Endothelial cell of umbilical vein (primary cell): ENCODE data around the gene TBC1D3I. TPM values are rescaled to one million over a fixed set of nuclear protein-coding genes. Genes with fewer than 3 reads are reported as not detected.
"Not testable (repeated sequence)": the region's sequence is repeated elsewhere in the genome, so short reads cannot be mapped to it uniquely, and the experiment has no call there.

Experiments used
- BruUV-seq: library from RNA; stranded (reverse); fragments of 400-500 nt; replicated peaks from 2 replicates; lab custom pipeline; 2021; lab: Mats Ljungman, UMichigan
- CTCF ChIA-PET: fragments of 300-600, 350-600 bp; sonication (Branson Sonifier 250); formaldehyde crosslinking; loops from one replicate; lab custom pipeline; 2021; ENCODE audit warnings: antibody characterized with exemption, inconsistent platforms; lab: Charles Lee
- POLR2A ChIA-PET: fragments of 300-600, 350-600 bp; sonication (Branson Sonifier 250); formaldehyde crosslinking; loops from one replicate; lab custom pipeline; 2021; ENCODE audit warnings: antibody characterized with exemption, inconsistent platforms; lab: Charles Lee
- DNase-seq: peaks from one replicate; pipeline ENCODE4 v3.0.0-alpha.2; 2011; ENCODE audit warnings: low read depth, low spot score
- FAIRE-seq: peaks from 2 replicates; lab custom pipeline; 2011; peaks lifted over from hg19 to GRCh38; lab: Jason Lieb, UNC
- H2AFZ ChIP-seq: 2 replicates; pipeline ENCODE4 v1.6.0; 2012; ENCODE audit warnings: low read depth, low read length, control low read depth, inconsistent platforms
- H3K27ac ChIP-seq: 2 replicates; pipeline ENCODE4 v1.5.1; 2011; ENCODE audit warnings: low read depth, mild to moderate bottlenecking, control low read depth, low read length, moderate library complexity; ENCODE audit not compliant: insufficient read depth
- H3K27me3 ChIP-seq, 2 experiments: 2 replicates each; pipeline versions ENCODE4 v1.6.0 to v1.6.1; 2011; ENCODE audit warnings: low read length in 2 of 2, mixed read lengths in 1 of 2; ENCODE audit not compliant: control insufficient read depth in 2 of 2, insufficient read depth in 2 of 2
- H3K36me3 ChIP-seq, 2 experiments: 2 replicates in 1 of 2; 3 replicates in 1 of 2; pipeline ENCODE4 v1.5.1; 2011; ENCODE audit warnings: low read length in 2 of 2, mild to moderate bottlenecking in 1 of 2, moderate library complexity in 1 of 2; ENCODE audit not compliant: control insufficient read depth in 2 of 2, insufficient read depth in 2 of 2; ENCODE audit errors: extremely low read depth in 1 of 2
- H3K4me1 ChIP-seq: 3 replicates; pipeline ENCODE4 v1.5.1; 2011; ENCODE audit warnings: mild to moderate bottlenecking, low read length; ENCODE audit not compliant: control insufficient read depth, insufficient read depth; ENCODE audit errors: extremely low read depth
- H3K4me2 ChIP-seq: 2 replicates; pipeline ENCODE4 v1.6.1; 2011; ENCODE audit warnings: low read length, control low read depth, mixed read lengths; ENCODE audit not compliant: insufficient read depth
- H3K4me3 ChIP-seq, 3 experiments: fragments of 200-600 bp in 1 of 3; sonication (generic), shearing (Covaris generic) in 1 of 3; replicated peaks in 1 of 3; 2 replicates each; pipeline ENCODE4 v1.5.1; 2011 to 2016; ENCODE audit warnings: control low read depth in 3 of 3, low read length in 3 of 3, mild to moderate bottlenecking in 2 of 3, inconsistent platforms in 1 of 3, low read depth in 1 of 3, moderate library complexity in 1 of 3; ENCODE audit not compliant: insufficient read depth in 1 of 3
- H3K79me2 ChIP-seq: 2 replicates; pipeline ENCODE4 v1.6.0; 2012; ENCODE audit warnings: low read length, inconsistent platforms; ENCODE audit not compliant: control insufficient read depth, insufficient read depth
- H3K9ac ChIP-seq: replicated peaks from 2 replicates; pipeline ENCODE3; 2011; ENCODE audit warnings: low read length, control low read depth; ENCODE audit not compliant: insufficient read depth; ENCODE audit errors: extremely low read depth
- H3K9me1 ChIP-seq: replicated peaks from 3 replicates; pipeline ENCODE4 v1.6.0; 2011; ENCODE audit warnings: mild to moderate bottlenecking, low read length; ENCODE audit not compliant: control insufficient read depth, insufficient read depth; ENCODE audit errors: extremely low read depth
- H3K9me3 ChIP-seq: replicated peaks from 2 replicates; pipeline ENCODE4 v1.5.1; 2012; ENCODE audit warnings: low read length, inconsistent platforms; ENCODE audit not compliant: control insufficient read depth, insufficient read depth
- H4K20me1 ChIP-seq: replicated peaks from 2 replicates; pipeline ENCODE3; 2011; ENCODE audit warnings: mild to moderate bottlenecking, low read length; ENCODE audit not compliant: control insufficient read depth, insufficient read depth; ENCODE audit errors: extremely low read depth
- CTCF ChIP-seq, 2 donors: IDR thresholded peaks; 1 replicate in 1 of 2; 2 replicates in 1 of 2; pipeline ENCODE4 v1.5.1; 2011; ENCODE audit warnings: low read length in 2 of 2, mild to moderate bottlenecking in 2 of 2, moderate library complexity in 2 of 2, control low read depth in 1 of 2, inconsistent platforms in 1 of 2, low read depth in 1 of 2; ENCODE audit not compliant: insufficient read depth in 1 of 2; ENCODE audit errors: extremely low read depth in 1 of 2
- EZH2 ChIP-seq: IDR thresholded peaks from 2 replicates; pipeline ENCODE4 v1.6.1; 2012; ENCODE audit warnings: borderline replicate concordance, low read depth, mild to moderate bottlenecking, moderate library complexity, low read length, inconsistent platforms; ENCODE audit not compliant: severe bottlenecking
- FOS ChIP-seq: IDR thresholded peaks from 2 replicates; pipeline ENCODE4 v1.6.1; 2011; ENCODE audit warnings: mild to moderate bottlenecking, low read length, moderate library complexity, borderline replicate concordance; ENCODE audit not compliant: insufficient read depth
- GATA2 ChIP-seq: IDR thresholded peaks from 2 replicates; pipeline ENCODE4 v1.7.0; 2011; ENCODE audit warnings: low read depth, mild to moderate bottlenecking, moderate library complexity, mixed read lengths, low read length; ENCODE audit not compliant: insufficient read length, insufficient read depth
- JUN ChIP-seq: IDR thresholded peaks from 2 replicates; pipeline ENCODE4 v1.6.1; 2011; ENCODE audit warnings: borderline replicate concordance, low read depth; ENCODE audit not compliant: insufficient read length, insufficient read depth
- MAX ChIP-seq: IDR thresholded peaks from 2 replicates; pipeline ENCODE4 v1.6.1; 2011; ENCODE audit not compliant: insufficient read depth, insufficient read length
- MYC ChIP-seq: IDR thresholded peaks from one replicate; pipeline ENCODE4 v1.6.1; 2011; ENCODE audit warnings: mild to moderate bottlenecking, low read depth, low read length
- POLR2A ChIP-seq: IDR thresholded peaks from 2 replicates; pipeline ENCODE4 v1.6.1; 2012; ENCODE audit warnings: low read depth, mild to moderate bottlenecking, control low read depth, low read length
- POLR2AphosphoS5 ChIP-seq: IDR thresholded peaks from 2 replicates; pipeline ENCODE4 v1.6.1; 2012; ENCODE audit warnings: low read depth, mild to moderate bottlenecking, control low read depth, low read length, moderate library complexity; ENCODE audit not compliant: insufficient read depth
- dilution Hi-C: fragments of 300-500 bp; cut with MboI; formaldehyde crosslinking; loops from one replicate; pipeline ENCODE4 v1.15.0; 2019; ENCODE audit warnings: low sequenced_read_pairs; ENCODE audit not compliant: extremely low pct_ligation_motif_present
- intact Hi-C: fragments of 100-400 bp; cut with micrococcal nuclease; formaldehyde crosslinking; loops from one replicate; pipeline ENCODE4 v1.10.0; 2022
- polyA plus RNA-seq, 4 experiments: library from polyadenylated mRNA; depleted of rRNA in 3 of 4; stranded (reverse) in 3 of 4; unstranded in 1 of 4; fragments of >200 nt; gene quantifications; 2 replicates each; pipeline versions ENCODE4 v1.2.1 to v1.2.3, GENCODE V29; 2011 to 2012; ENCODE audit warnings: missing spikeins in 1 of 4
- total RNA-seq: library from RNA; stranded (reverse); gene quantifications from 2 replicates; pipeline ENCODE4 v1.2.3, GENCODE V29; 2021

TBC1D3I gene
- total and polyA plus RNA-seq, 2 donors (not counting 3 experiments of a cell fraction or from before 2014, with no cell fraction given), result 0.26 to 0.60 TPM

DNA sequence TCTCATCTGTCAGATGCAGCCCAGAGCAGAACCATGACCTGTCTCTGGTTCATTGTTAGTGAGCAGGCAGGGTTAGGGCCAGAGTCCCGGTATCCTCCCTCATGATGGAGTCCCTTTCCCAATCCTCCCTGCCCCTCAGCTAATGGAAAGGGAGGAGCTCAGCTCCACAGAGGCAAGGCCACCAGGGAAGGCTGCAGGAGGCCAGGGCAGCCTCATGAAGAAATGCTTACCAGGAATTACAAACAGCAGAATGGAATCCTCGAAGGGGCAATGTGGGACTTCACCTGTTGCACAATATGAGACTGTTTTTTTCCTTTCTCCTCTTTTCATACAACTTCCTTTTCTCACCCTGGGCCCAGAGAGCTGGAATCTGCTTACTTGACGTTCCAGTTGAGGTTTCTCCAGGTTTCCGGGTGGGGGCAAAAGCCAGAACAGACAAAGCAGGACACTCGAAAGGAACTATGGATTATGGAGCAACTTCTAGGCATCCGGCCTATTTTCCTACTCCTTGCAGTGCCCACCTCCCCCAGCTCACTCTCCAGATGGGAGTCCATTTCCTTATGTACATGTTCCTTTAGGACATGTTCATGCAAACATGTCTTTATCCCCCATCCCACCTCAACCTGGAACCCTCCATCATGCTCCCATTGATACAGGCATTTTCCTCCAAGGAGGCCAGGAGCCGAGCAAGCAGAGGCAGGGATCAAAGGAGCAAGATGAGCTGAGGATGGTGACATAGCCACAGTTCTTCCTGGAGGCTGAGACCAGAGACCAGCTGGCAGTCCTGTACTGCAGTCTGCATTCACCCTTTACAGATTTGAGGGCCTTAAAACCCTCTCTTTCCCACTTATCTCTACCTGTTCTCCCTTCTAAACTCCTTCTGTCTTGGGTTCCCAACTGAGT lies 48.7 kb downstream of the TBC1D3I start:
- POLR2A ChIA-PET, H4K20me1 ChIP-seq, H3K9me1 ChIP-seq, H2AFZ ChIP-seq, dilution Hi-C loops, H3K9me3 ChIP-seq, BruUV-seq, H3K4me3 ChIP-seq, H3K9ac ChIP-seq, H3K4me1 ChIP-seq, H3K27me3 ChIP-seq, H3K79me2 ChIP-seq, intact Hi-C loops, DNase-seq, H3K27ac ChIP-seq, H3K4me2 ChIP-seq, CTCF ChIA-PET, FAIRE-seq, H3K36me3 ChIP-seq: not testable (repeated sequence)

DNA sequence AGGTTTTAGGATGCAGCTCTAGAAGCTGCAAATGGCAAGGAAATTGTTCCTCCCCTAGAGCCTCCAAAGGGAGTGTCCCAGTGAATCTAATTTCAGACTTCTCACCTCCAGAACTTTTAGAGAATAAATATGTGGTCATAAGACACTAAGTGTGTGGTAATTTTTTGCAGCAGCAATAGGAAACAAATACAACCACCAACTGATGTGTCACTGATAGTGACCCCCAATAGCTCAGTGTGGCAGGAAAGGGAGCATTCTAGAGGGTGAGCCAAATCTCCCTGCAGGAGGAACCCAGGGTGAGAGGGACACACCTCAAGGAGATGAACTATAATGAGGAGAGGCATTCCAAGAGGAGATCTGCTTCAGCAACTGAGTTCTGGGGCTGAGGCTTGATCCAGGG lies 49.5 kb downstream of the TBC1D3I start:
- intact Hi-C loops, result no loop called here
- ChIA-PET POLR2A (no interaction called here), CTCF (no interaction called here)
- BruUV-seq, result no TSS peak
- Histone ChIP-seq H3K4me2 (no peak overlapping the region), H3K4me1 (no peaks in the 10 kb centered on the region), H3K4me3 (no peak overlapping the region), H3K79me2 (no peaks in the 10 kb centered on the region), H3K9me1 (no peaks in the 10 kb centered on the region), H3K27ac (no peak overlapping the region), H3K36me3 (no peaks in the 10 kb centered on the region), H3K27me3 (no peaks in the 10 kb centered on the region), H2AFZ (no peak overlapping the region), H4K20me1 (no peaks in the 10 kb centered on the region), H3K9ac (no peak overlapping the region), H3K9me3 (no peaks in the 10 kb centered on the region)
- no peak for FAIRE-seq
- no peak for TF ChIP-seq MAX
- TF ChIP-seq JUN, result no peak
- TF ChIP-seq POLR2A, result no peak
- no peak for TF ChIP-seq FOS
- TF ChIP-seq EZH2, result no peak
- TF ChIP-seq POLR2AphosphoS5, result no peak
- no peak for TF ChIP-seq GATA2
- no peak for TF ChIP-seq CTCF (IDR thresholded peaks at IDR 0.05; ENCODE audit: extremely low read depth in 1 of 2, insufficient read depth in 1 of 2, low read depth in 1 of 2, low read length in 2 of 2)
- no peak for TF ChIP-seq MYC
- DNase-seq, result no peak
- dilution Hi-C loops, result no loop called here
